ENCODE measurements around the gene CGNL1. TPM values are rescaled to one million over a fixed set of nuclear protein-coding genes. Genes with fewer than 3 reads are reported as not detected.

Gene CGNL1
- total RNA-seq, 1 donor from 2014 or later, result 7.1 TPM

GRCh38 chr15:57356636-57357035 lies 19.7 kb upstream of the CGNL1 start:
- Mint-ChIP-seq H3K27ac (ENCODE audit: unreplicated experiment) (peak overlapping the region; percentile 74), H3K4me3 (ENCODE audit: unreplicated experiment) (no peak overlapping the region), H3K9me3 (ENCODE audit: low read depth) (no peaks in the 10 kb centered on the region), H3K4me1 (ENCODE audit: low read depth) (peaks cover 14% of the 10 kb centered on the region), H3K27me3 (ENCODE audit: low read depth) (no peaks in the 10 kb centered on the region), H3K36me3 (ENCODE audit: low read depth) (no peaks in the 10 kb centered on the region)
- no peak for DNase-seq (ENCODE audit: low spot score)
- TF ChIP-seq CTCF (IDR thresholded peaks at IDR 0.05), result no peak

DNA sequence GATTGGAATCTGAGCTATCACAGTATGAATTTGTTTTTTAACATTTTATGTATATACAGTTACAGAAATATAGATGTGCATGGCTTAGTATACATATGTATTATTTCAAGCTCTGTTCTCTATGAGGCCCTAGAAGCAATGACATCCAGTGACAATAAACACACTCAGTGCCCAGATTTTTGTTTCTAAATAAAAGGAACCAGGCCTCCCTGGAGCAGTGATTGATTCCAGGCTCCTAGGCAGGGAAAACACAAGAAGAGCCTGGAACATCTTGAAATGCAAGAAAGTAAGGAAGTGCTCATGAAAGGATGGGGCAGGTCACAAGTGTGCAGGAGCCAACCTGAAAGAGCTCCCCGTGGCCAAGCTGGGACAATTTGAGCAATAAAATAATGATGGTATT lies 18.5 kb upstream of the CGNL1 start:
- no peaks in the 10 kb centered on the region for H3K36me3 Mint-ChIP-seq (ENCODE audit: low read depth)
- no peak for TF ChIP-seq CTCF (IDR thresholded peaks at IDR 0.05)
- no peak overlapping the region for H3K4me3 Mint-ChIP-seq (ENCODE audit: unreplicated experiment)
- no peak for DNase-seq (ENCODE audit: low spot score)
- no peak overlapping the region for H3K27ac Mint-ChIP-seq (ENCODE audit: unreplicated experiment)
- H3K4me1 Mint-ChIP-seq (ENCODE audit: low read depth), result peaks cover 14% of the 10 kb centered on the region
- no peaks in the 10 kb centered on the region for H3K27me3 Mint-ChIP-seq (ENCODE audit: low read depth)
- H3K9me3 Mint-ChIP-seq (ENCODE audit: low read depth), result no peaks in the 10 kb centered on the region

- H3K4me1 Mint-ChIP-seq (ENCODE audit: low read depth), result peaks cover 14% of the 10 kb centered on the region
- H3K36me3 Mint-ChIP-seq (ENCODE audit: low read depth), result no peaks in the 10 kb centered on the region
- no peak for DNase-seq (ENCODE audit: low spot score)
- H3K27ac Mint-ChIP-seq (ENCODE audit: unreplicated experiment), result no peak overlapping the region
- no peak overlapping the region for H3K4me3 Mint-ChIP-seq (ENCODE audit: unreplicated experiment)
- H3K27me3 Mint-ChIP-seq (ENCODE audit: low read depth), result no peaks in the 10 kb centered on the region
- no peaks in the 10 kb centered on the region for H3K9me3 Mint-ChIP-seq (ENCODE audit: low read depth)
- no peak for TF ChIP-seq CTCF (IDR thresholded peaks at IDR 0.05)
These were observed 17.7 kb upstream of the CGNL1 start for GRCh38 chr15:57358571-57358970.

GRCh38 chr15:57363661-57364060 lies 12.6 kb upstream of the CGNL1 start:
- DNase-seq (ENCODE audit: low spot score), result no peak
- Mint-ChIP-seq H3K36me3 (ENCODE audit: low read depth) (no peaks in the 10 kb centered on the region), H3K27ac (ENCODE audit: unreplicated experiment) (no peak overlapping the region), H3K9me3 (ENCODE audit: low read depth) (no peaks in the 10 kb centered on the region), H3K4me3 (ENCODE audit: unreplicated experiment) (no peak overlapping the region), H3K27me3 (ENCODE audit: low read depth) (no peaks in the 10 kb centered on the region), H3K4me1 (ENCODE audit: low read depth) (peaks cover 6% of the 10 kb centered on the region)
- TF ChIP-seq CTCF (IDR thresholded peaks at IDR 0.05), result no peak

DNA sequence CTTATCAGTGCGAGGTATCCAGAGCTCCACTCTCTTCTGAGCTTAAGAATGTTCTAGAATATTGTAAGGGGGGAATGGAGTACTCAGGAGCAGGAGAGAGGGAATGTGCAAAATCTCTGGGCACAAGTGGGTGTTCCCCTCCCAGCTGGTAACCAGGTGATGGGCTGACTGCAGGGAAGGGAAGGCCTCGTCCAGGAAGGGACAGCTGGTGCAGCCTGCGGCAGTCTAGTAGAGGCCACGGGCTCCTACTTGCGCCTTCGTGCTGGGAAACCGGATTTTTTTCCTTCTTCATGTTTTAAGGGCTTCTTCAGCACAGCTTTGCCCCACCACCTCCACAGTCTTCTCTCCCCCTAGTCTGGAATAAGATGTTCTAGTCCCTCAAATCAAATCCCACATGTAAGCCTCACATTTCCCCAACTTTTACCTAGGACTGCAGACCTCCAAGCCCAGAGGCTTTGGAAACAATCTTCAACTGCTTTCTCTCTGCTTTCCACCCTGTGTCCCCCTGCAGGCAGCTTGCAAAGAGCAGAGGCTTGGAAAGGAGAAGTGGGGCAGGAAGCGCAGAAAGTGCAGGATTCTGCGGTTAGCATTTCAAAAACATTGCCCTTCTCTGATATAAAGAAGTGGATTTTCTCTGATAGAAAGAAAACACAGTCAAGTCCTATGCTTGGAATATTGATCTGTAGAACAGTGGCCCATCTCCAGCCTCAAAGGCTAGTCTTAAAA lies 11.9 kb upstream of the CGNL1 start:
- no peaks in the 10 kb centered on the region for H3K9me3 Mint-ChIP-seq (ENCODE audit: low read depth)

More for the DNA sequence above, 11.9 kb upstream of the CGNL1 start:
- peak; percentile 64 for TF ChIP-seq CTCF (IDR thresholded peaks at IDR 0.05)
- no peak for DNase-seq (ENCODE audit: low spot score)
- Mint-ChIP-seq H3K4me3 (ENCODE audit: unreplicated experiment) (no peak overlapping the region), H3K27ac (ENCODE audit: unreplicated experiment) (no peak overlapping the region), H3K36me3 (ENCODE audit: low read depth) (no peaks in the 10 kb centered on the region), H3K4me1 (ENCODE audit: low read depth) (peaks cover 6% of the 10 kb centered on the region), H3K27me3 (ENCODE audit: low read depth) (no peaks in the 10 kb centered on the region)

Data from chondrocyte (in vitro differentiated cells).